ENCODE results near the gene SPIB.
A peak's percentile ranks its signal among the peaks of the same experiment; 100 is the strongest.
"Not testable (repeated sequence)": the region's sequence is repeated elsewhere in the genome, so short reads cannot be mapped to it uniquely, and the experiment has no call there.

Gene SPIB

GRCh38 chr19:50418176-50419021 is at the start of gene SPIB:
TSS of gene SPIB (plus strand) at chr19:50418938. CDS start at chr19:50418963, 25 bp downstream.
- no peak for DNase-seq (ENCODE audit: low read depth in 2 of 2)

GRCh38 chr19:50371914-50372475 is 46.7 kb upstream of the SPIB start:
- DNase-seq (ENCODE audit: low read depth in 2 of 2), result no peak

GRCh38 chr19:50376166-50377050 is 42.3 kb upstream of the SPIB start, which contains the start of gene NR1H2:
TSS of gene NR1H2 (plus strand) at chr19:50376457. CDS start at chr19:50377606, 1,149 bp downstream.
- DNase-seq (ENCODE audit: low read depth in 2 of 2), result peak; percentile 85 to 93

GRCh38 chr19:50377051-50377461 is 41.7 kb upstream of the SPIB start:
- no peak for DNase-seq (ENCODE audit: low read depth in 2 of 2)

- DNase-seq (ENCODE audit: low read depth in 2 of 2), result no peak
Observed at GRCh38 chr19:50377517-50377916, 41.2 kb upstream of the SPIB start.

GRCh38 chr19:50378169-50378862 is 40.4 kb upstream of the SPIB start:
- no peak for DNase-seq (ENCODE audit: low read depth in 2 of 2)

- DNase-seq (ENCODE audit: low read depth in 2 of 2), result no peak
Observed at GRCh38 chr19:50378863-50379236, 39.9 kb upstream of the SPIB start.

GRCh38 chr19:50379602-50380001 is 39.1 kb upstream of the SPIB start:
- no peak for DNase-seq (ENCODE audit: low read depth in 2 of 2)

- DNase-seq (ENCODE audit: low read depth in 2 of 2), result no peak
Observed at GRCh38 chr19:50380137-50380536, 38.6 kb upstream of the SPIB start.

- no peak for DNase-seq (ENCODE audit: low read depth in 2 of 2)
Observed at GRCh38 chr19:50380751-50381151, 38.0 kb upstream of the SPIB start.

GRCh38 chr19:50381881-50382729 is 36.6 kb upstream of the SPIB start:
- DNase-seq (ENCODE audit: low read depth in 2 of 2), result no peak

- no peak for DNase-seq (ENCODE audit: low read depth in 2 of 2)
Observed at GRCh38 chr19:50383001-50383851, 35.5 kb upstream of the SPIB start.

- peak; percentile 97 to 99 for DNase-seq (ENCODE audit: low read depth in 2 of 2)
Observed at GRCh38 chr19:50383852-50384684, 34.7 kb upstream of the SPIB start, which contains the start of gene POLD1. TSS of gene POLD1 (plus strand) at chr19:50384347. CDS start at chr19:50398852, 14,505 bp downstream.

- DNase-seq (ENCODE audit: low read depth in 2 of 2), result no peak
Observed at GRCh38 chr19:50384685-50385535, 33.8 kb upstream of the SPIB start.

- DNase-seq (ENCODE audit: low read depth in 2 of 2), result no peak
Observed at GRCh38 chr19:50387176-50387867, 31.4 kb upstream of the SPIB start.

- no peak for DNase-seq (ENCODE audit: low read depth in 2 of 2)
Observed at GRCh38 chr19:50387868-50388245, 30.9 kb upstream of the SPIB start.

GRCh38 chr19:50390295-50390694 is 28.4 kb upstream of the SPIB start:
- DNase-seq (ENCODE audit: low read depth in 2 of 2), result not testable (repeated sequence)

Data from stimulated activated CD4-positive, alpha-beta T cell treated with anti-CD3 and anti-CD28 coated beads, Interleukin-1b, Interleukin-23, amount 100 ng/mL, for 1 hour (primary cell).